Measurements from ENCODE around the gene CCSER2.
"Not testable (repeated sequence)": the region's sequence is repeated elsewhere in the genome, so short reads cannot be mapped to it uniquely, and the experiment has no call there.

The CCSER2 gene

GRCh38 chr10:84302223-84302622 lies 26.2 kb upstream of the CCSER2 start:
- H3K36me3 Mint-ChIP-seq, result no peaks in the 10 kb centered on the region
- H3K4me1 Mint-ChIP-seq, result peaks cover 9% of the 10 kb centered on the region
- peaks cover 2% of the 10 kb centered on the region for H3K27me3 Mint-ChIP-seq
- no peak overlapping the region for H3K4me3 Mint-ChIP-seq
- no peak overlapping the region for H3K27ac Mint-ChIP-seq
- H3K9me3 Mint-ChIP-seq, result no peaks in the 10 kb centered on the region

DNA sequence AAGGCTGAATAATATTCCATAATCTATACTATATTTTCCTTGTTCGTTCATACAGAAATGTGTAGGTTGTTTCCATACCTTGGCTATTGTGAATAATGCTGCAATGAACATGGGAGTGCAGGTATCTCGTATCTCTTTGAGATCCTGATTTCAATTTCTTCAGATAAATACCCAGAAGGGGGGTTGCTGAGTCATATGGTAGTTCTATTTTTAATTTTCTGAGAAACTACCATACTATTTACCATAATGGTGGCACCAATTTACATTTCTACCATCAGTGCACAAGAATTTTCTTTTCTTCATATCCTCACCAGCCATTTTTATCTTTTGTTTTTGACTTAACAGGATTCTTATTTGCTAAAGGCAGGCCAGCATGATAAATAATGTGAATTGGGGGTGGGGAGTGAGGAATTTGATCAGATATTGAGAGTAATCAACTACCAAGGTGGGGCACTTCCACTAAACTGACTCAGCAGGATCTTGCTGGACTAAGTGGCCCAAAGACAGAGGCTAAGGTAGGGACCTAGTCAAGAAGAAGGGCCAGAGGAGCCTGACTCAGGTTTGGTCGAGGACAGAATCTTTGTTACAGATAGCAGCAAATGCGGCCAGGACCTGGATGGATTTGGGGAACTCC lies 21.5 kb upstream of the CCSER2 start:
- Mint-ChIP-seq H3K9me3 (no peaks in the 10 kb centered on the region), H3K36me3 (no peaks in the 10 kb centered on the region), H3K27me3 (peaks cover 2% of the 10 kb centered on the region), H3K4me3 (peak overlapping the region; percentile 52), H3K4me1 (peaks cover 27% of the 10 kb centered on the region), H3K27ac (peak overlapping the region; percentile 60)

DNA sequence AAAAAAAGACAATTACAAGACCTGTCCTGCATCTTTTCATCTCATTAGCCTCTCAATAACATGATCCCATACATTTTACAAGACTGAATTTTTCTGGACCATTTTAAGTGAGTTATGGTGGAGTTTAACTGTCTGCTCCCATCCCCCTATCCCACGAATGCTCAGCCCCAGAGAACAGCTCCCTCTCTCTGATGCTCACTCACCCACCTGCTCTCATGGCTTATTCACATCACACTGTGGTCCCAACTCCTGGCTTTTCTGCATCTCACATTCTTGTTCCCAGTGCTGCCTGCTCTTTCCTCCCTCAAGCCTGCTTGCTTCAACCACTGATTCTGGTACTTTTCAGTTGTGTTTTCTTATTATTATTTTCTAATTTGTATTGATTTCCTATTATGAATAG lies 20.4 kb upstream of the CCSER2 start:
- Mint-ChIP-seq H3K27me3 (no peaks in the 10 kb centered on the region), H3K4me3 (no peak overlapping the region), H3K9me3 (no peaks in the 10 kb centered on the region), H3K36me3 (no peaks in the 10 kb centered on the region), H3K27ac (no peak overlapping the region), H3K4me1 (peaks cover 27% of the 10 kb centered on the region)

DNA sequence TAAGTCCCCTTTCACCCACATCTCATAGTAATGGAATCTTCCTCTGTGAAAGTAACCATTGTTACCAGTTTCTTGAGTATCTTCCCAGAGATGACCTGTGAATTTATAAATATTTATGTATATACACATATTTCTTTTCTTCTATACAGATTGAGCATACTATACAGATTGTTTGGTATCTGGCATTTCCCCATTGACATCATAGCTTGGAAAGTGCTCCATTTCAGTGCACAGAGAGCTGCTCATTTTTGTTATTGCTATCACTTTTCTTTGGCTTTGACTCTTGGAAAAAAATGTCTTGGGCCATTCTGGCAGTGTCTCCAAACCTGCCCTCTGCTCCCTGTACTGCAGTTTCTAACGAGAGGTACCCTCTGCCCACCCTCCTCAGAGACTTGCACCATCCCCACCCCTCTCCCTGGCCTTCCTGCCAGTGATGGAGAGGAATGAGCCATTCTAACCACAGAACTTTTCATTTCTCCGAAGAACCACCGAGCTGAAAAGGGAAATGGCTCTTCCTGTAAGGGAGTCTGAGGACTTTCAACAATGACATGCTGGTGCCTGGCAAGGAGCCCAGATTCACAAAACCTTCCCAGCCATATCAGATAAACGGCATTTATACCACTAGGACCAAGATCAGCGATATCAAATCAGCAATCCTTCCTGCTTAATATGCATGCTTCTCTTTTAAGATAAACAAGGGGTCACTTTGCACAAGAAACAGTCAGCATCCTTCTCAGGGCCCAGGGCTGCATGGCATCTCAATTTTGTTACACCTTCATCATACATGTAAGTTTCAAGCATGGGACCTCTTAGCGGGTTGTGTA lies 19.7 kb upstream of the CCSER2 start:
- no peaks in the 10 kb centered on the region for H3K9me3 Mint-ChIP-seq
- H3K27me3 Mint-ChIP-seq, result no peaks in the 10 kb centered on the region
- H3K27ac Mint-ChIP-seq, result peak overlapping the region; percentile 73
- peak overlapping the region; percentile 24 for H3K4me3 Mint-ChIP-seq
- peaks cover 27% of the 10 kb centered on the region for H3K4me1 Mint-ChIP-seq
- H3K36me3 Mint-ChIP-seq, result no peaks in the 10 kb centered on the region

GRCh38 chr10:84310470-84310869 lies 17.9 kb upstream of the CCSER2 start:
- H3K9me3 Mint-ChIP-seq, result no peaks in the 10 kb centered on the region
- H3K4me3 Mint-ChIP-seq, result no peak overlapping the region
- H3K4me1 Mint-ChIP-seq, result peaks cover 27% of the 10 kb centered on the region
- no peaks in the 10 kb centered on the region for H3K27me3 Mint-ChIP-seq
- no peak overlapping the region for H3K27ac Mint-ChIP-seq
- H3K36me3 Mint-ChIP-seq, result no peaks in the 10 kb centered on the region

DNA sequence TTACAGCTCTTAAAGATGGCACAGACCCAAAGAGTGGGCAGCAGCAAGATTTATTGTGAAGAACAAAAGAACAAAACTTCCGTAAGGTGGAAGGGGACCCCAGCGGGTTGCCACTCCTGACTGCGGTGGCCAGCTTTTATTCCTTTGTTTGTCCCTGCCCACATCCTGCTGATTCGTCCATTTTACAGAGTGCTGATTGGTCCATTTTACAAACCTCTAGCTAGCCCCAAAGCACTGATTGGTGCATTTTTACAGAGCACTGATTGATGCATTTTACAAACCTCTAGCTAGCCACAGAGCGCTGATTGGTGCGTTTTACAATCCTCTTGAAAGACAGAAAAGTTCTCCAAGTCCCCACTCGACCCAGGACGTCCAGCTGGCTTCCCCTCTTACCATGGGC lies 16.8 kb upstream of the CCSER2 start:
- Mint-ChIP-seq H3K27me3 (no peaks in the 10 kb centered on the region), H3K9me3 (no peaks in the 10 kb centered on the region), H3K4me3 (no peak overlapping the region), H3K27ac (peak overlapping the region; percentile 46), H3K36me3 (no peaks in the 10 kb centered on the region), H3K4me1 (peaks cover 25% of the 10 kb centered on the region)

GRCh38 chr10:84312816-84313215 lies 15.6 kb upstream of the CCSER2 start:
- no peak overlapping the region for H3K27ac Mint-ChIP-seq
- H3K4me1 Mint-ChIP-seq, result peaks cover 23% of the 10 kb centered on the region
- no peak overlapping the region for H3K4me3 Mint-ChIP-seq
- no peaks in the 10 kb centered on the region for H3K36me3 Mint-ChIP-seq
- no peaks in the 10 kb centered on the region for H3K9me3 Mint-ChIP-seq
- no peaks in the 10 kb centered on the region for H3K27me3 Mint-ChIP-seq

- H3K4me3 Mint-ChIP-seq, result no peak overlapping the region
Observed at GRCh38 chr10:84314275-84314674, 14.1 kb upstream of the CCSER2 start.

GRCh38 chr10:84317174-84317573 lies 11.2 kb upstream of the CCSER2 start:
- Mint-ChIP-seq H3K36me3 (no peaks in the 10 kb centered on the region), H3K27me3 (no peaks in the 10 kb centered on the region), H3K9me3 (no peaks in the 10 kb centered on the region), H3K27ac (no peak overlapping the region), H3K4me1 (peaks cover 5% of the 10 kb centered on the region), H3K4me3 (no peak overlapping the region)

More at GRCh38 chr10:84314275-84314674, 14.1 kb upstream of the CCSER2 start:
- H3K4me1 Mint-ChIP-seq, result peaks cover 10% of the 10 kb centered on the region
- H3K27me3 Mint-ChIP-seq, result no peaks in the 10 kb centered on the region
- H3K27ac Mint-ChIP-seq, result no peak overlapping the region
- no peaks in the 10 kb centered on the region for H3K9me3 Mint-ChIP-seq
- H3K36me3 Mint-ChIP-seq, result no peaks in the 10 kb centered on the region

GRCh38 chr10:84321902-84322301 lies 6.5 kb upstream of the CCSER2 start:
- H3K4me1 Mint-ChIP-seq, result peaks cover 5% of the 10 kb centered on the region
- no peak overlapping the region for H3K27ac Mint-ChIP-seq
- H3K4me3 Mint-ChIP-seq, result no peak overlapping the region
- no peaks in the 10 kb centered on the region for H3K9me3 Mint-ChIP-seq
- H3K36me3 Mint-ChIP-seq, result no peaks in the 10 kb centered on the region
- H3K27me3 Mint-ChIP-seq, result no peaks in the 10 kb centered on the region

DNA sequence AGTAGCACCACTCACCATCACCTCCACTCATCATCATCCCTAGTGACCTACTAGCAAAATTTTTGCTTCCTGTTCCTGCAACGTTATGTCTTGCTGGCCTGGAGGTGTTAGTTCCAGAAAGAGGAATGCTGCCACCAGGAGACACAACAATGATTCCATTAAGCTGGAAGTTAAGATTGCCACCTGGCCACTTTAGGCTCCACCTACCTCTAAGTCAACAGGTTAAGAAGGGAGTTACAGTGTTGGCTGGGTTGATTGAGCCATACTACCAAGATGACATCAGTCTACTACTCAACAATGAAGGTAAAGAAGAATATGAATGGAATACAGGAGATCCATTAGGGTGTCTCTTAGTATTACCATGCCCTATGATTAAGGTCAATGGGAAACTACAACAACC lies 4.8 kb upstream of the CCSER2 start:
- not testable (repeated sequence) for H3K27ac Mint-ChIP-seq, H3K9me3 Mint-ChIP-seq, H3K4me1 Mint-ChIP-seq, H3K4me3 Mint-ChIP-seq, H3K27me3 Mint-ChIP-seq, H3K36me3 Mint-ChIP-seq

GRCh38 chr10:84326995-84327394 lies 1.4 kb upstream of the CCSER2 start:
- H3K27ac Mint-ChIP-seq, H3K36me3 Mint-ChIP-seq, H3K27me3 Mint-ChIP-seq, H3K4me3 Mint-ChIP-seq, H3K9me3 Mint-ChIP-seq: not testable (repeated sequence)
- H3K4me1 Mint-ChIP-seq, result peaks cover 29% of the 10 kb centered on the region

- Mint-ChIP-seq H3K9me3 (no peaks in the 10 kb centered on the region), H3K4me1 (peaks cover 40% of the 10 kb centered on the region)
Observed at GRCh38 chr10:84329196-84329611, 815 bp downstream of the CCSER2 start.

GRCh38 chr10:84329986-84330651 lies 1.7 kb downstream of the CCSER2 start:
- no peaks in the 10 kb centered on the region for H3K36me3 Mint-ChIP-seq
- H3K4me1 Mint-ChIP-seq, result peaks cover 49% of the 10 kb centered on the region
- peak overlapping the region; percentile 95 for H3K4me3 Mint-ChIP-seq
- H3K9me3 Mint-ChIP-seq, result no peaks in the 10 kb centered on the region
- H3K27ac Mint-ChIP-seq, result peak overlapping the region; percentile 99
- no peaks in the 10 kb centered on the region for H3K27me3 Mint-ChIP-seq

More at GRCh38 chr10:84329196-84329611, 815 bp downstream of the CCSER2 start:
- H3K36me3 Mint-ChIP-seq, result no peaks in the 10 kb centered on the region
- no peaks in the 10 kb centered on the region for H3K27me3 Mint-ChIP-seq
- peak overlapping the region; percentile 95 for H3K4me3 Mint-ChIP-seq
- peak overlapping the region; percentile 99 for H3K27ac Mint-ChIP-seq

- peaks cover 52% of the 10 kb centered on the region for H3K4me1 Mint-ChIP-seq
- peak overlapping the region; percentile 99 for H3K27ac Mint-ChIP-seq
- H3K27me3 Mint-ChIP-seq, result no peaks in the 10 kb centered on the region
- peak overlapping the region; percentile 95 for H3K4me3 Mint-ChIP-seq
- no peaks in the 10 kb centered on the region for H3K9me3 Mint-ChIP-seq
- H3K36me3 Mint-ChIP-seq, result no peaks in the 10 kb centered on the region
Observed at GRCh38 chr10:84331091-84331490, 2.7 kb downstream of the CCSER2 start.

DNA sequence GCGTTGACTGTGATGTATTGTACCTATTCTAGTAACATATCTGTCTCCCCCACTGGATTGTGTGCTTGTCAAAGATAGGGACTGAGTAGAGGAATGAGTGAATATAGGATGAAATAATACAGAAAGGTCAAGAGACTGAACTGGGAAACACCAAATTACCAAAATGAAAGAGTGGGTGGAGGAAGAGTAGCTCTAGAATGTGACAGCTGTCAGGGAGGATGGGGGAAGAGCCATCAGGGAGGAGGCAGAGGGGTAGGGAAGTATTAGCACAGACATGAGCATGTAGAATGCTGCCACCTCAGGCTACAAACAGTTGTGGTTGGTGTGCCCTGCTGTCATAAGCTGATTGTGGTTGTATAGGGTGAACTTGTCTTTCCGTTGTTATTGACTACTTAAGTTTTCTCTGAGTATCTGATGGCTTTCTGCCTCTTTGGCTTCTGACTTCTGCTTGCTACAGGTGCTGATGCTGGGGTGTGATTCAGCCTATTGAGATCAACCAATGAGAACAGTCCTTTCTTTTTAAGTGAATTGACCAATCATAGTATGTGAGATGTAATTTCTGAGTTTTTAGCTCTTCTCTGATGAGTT lies 5.6 kb downstream of the CCSER2 start:
- H3K36me3 Mint-ChIP-seq, result no peaks in the 10 kb centered on the region
- peak overlapping the region; percentile 31 for H3K4me3 Mint-ChIP-seq
- H3K4me1 Mint-ChIP-seq, result peaks cover 59% of the 10 kb centered on the region
- H3K9me3 Mint-ChIP-seq, result no peaks in the 10 kb centered on the region
- no peaks in the 10 kb centered on the region for H3K27me3 Mint-ChIP-seq
- H3K27ac Mint-ChIP-seq, result peak overlapping the region; percentile 77

Measured in activated naive CD4-positive, alpha-beta T cell treated with anti-CD3 and anti-CD28 coated beads, Interleukin-2, amount 50 U/mL, for 24 hours (primary cell).